ENCODE results near the gene STARD6. TPM values are rescaled to one million over a fixed set of nuclear protein-coding genes. Genes with fewer than 3 reads are reported as not detected.

The STARD6 gene
- polyA plus RNA-seq, 1 of the 3 experiments (the other 2 are of a cell fraction) = not detected

GRCh38 chr18:54277899-54278298 lies 79.8 kb downstream of the STARD6 start (continued):
- no peak for TF ChIP-seq GABPA (IDR thresholded peaks at IDR 0.05; ENCODE audit: low read depth)
- TF ChIP-seq, protein P1, sequence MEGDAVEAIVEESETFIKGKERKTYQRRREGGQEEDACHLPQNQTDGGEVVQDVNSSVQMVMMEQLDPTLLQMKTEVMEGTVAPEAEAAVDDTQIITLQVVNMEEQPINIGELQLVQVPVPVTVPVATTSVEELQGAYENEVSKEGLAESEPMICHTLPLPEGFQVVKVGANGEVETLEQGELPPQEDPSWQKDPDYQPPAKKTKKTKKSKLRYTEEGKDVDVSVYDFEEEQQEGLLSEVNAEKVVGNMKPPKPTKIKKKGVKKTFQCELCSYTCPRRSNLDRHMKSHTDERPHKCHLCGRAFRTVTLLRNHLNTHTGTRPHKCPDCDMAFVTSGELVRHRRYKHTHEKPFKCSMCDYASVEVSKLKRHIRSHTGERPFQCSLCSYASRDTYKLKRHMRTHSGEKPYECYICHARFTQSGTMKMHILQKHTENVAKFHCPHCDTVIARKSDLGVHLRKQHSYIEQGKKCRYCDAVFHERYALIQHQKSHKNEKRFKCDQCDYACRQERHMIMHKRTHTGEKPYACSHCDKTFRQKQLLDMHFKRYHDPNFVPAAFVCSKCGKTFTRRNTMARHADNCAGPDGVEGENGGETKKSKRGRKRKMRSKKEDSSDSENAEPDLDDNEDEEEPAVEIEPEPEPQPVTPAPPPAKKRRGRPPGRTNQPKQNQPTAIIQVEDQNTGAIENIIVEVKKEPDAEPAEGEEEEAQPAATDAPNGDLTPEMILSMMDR (IDR thresholded peaks at IDR 0.05) = no peak

Small RNA genes within 50 kb of the gene (small RNA-seq; reads per million reads assigned to genes)
- 0 to 4.2 (median 0) reads per million in 7 experiments for gene SNRPGP2

Other genes starting within 250 kb of the STARD6 start
- gene MBD2, start 133.2 kb downstream of the STARD6 start, polyA plus RNA-seq (2012; rRNA removed) = 12.5 and 13.3 TPM in 2 replicates
- 11.9 and 21.7 TPM in 2 replicates for gene POLI, start 88.3 kb downstream of the STARD6 start, polyA plus RNA-seq (2012; rRNA removed)
- gene C18orf54, start within 50 bp of the STARD6 start, polyA plus RNA-seq (2012; rRNA removed) = 0.68 and 0.76 TPM in 2 replicates
- gene DYNAP, start 233.4 kb upstream of the STARD6 start, polyA plus RNA-seq (2012; rRNA removed) = not detected in 2 replicates

All from SK-N-SH (cell line).